Measurements from ENCODE around the gene TBC1D5. TPM values are rescaled to one million over a fixed set of nuclear protein-coding genes. Genes with fewer than 3 reads are reported as not detected.

TBC1D5 gene
- total and polyA plus RNA-seq, 2 of the 8 experiments (the other 6 are each of a cell fraction or from before 2014, with no cell fraction given) = 11.0 to 22.9 TPM

GRCh38 chr3:17542591-17542990 lies 199.8 kb downstream of the TBC1D5 start:
- H4K5ac ChIP-seq (ENCODE audit: insufficient read length, low read depth, low read length) = no peak overlapping the region
- POLR2A ChIA-PET (ENCODE audit: partially characterized antibody) = no interaction called here
- H2BK15ac ChIP-seq (ENCODE audit: low read length) = no peak overlapping the region
- H2AFZ ChIP-seq (ENCODE audit: low read length) = no peak overlapping the region
- no peak overlapping the region for H3K9ac ChIP-seq (replicated peaks in 1 of 4; ENCODE audit: extremely low read depth in 1 of 4, low read depth in 3 of 4, low read length in 3 of 4)
- peaks cover 0 to 6% (median 3%) of the 10 kb centered on the region in 4 experiments; a peak in 2 of 7 replicates for H3K4me1 ChIP-seq (replicated peaks in 1 of 4; ENCODE audit: control insufficient read depth in 3 of 4, insufficient read depth in 4 of 4, low read length in 3 of 4)
- no peak overlapping the region for H3K4me3 ChIP-seq (ENCODE audit: extremely low read depth in 1 of 4, insufficient read depth in 2 of 4, low read depth in 3 of 4, low read length in 4 of 4)
- no peaks in the 10 kb centered on the region for H4K20me1 ChIP-seq (replicated peaks in 1 of 2; ENCODE audit: control insufficient read depth in 1 of 2, insufficient read depth in 2 of 2, low read length in 2 of 2)
- H2AK5ac ChIP-seq (ENCODE audit: low read depth, low read length) = no peak overlapping the region
- no peak overlapping the region for H2BK5ac ChIP-seq (ENCODE audit: low read depth, low read length)
- no peaks in the 10 kb centered on the region for H3K79me2 ChIP-seq (ENCODE audit: control insufficient read depth in 1 of 2, insufficient read depth in 2 of 2, low read length in 2 of 2)
- no peaks in the 10 kb centered on the region for H3K27me3 ChIP-seq (replicated peaks in 1 of 4; ENCODE audit: control insufficient read depth in 3 of 4, extremely low read depth in 1 of 4, insufficient read depth in 3 of 4, low read length in 3 of 4)
- H3K14ac ChIP-seq (ENCODE audit: insufficient read length) = no peak overlapping the region
- FAIRE-seq (no peak), DNase-seq (ENCODE audit: low read depth in 1 of 2, low spot score in 2 of 2) (no peak)
- H2BK120ac ChIP-seq (replicated peaks; ENCODE audit: low read depth, low read length) = no peak overlapping the region
- no peaks in the 10 kb centered on the region for H3K23me2 ChIP-seq (ENCODE audit: low read depth, low read length)
- H3K9me3 ChIP-seq (ENCODE audit: insufficient read depth in 2 of 2, low read depth in 1 of 2, low read length in 1 of 2) = 0 out of 4 replicates have a peak, but pooled peaks cover 0 to 4% of the 10 kb centered on the region in 2 experiments
- H3K23ac ChIP-seq (ENCODE audit: insufficient read length) = no peak overlapping the region
- no peak overlapping the region for H4K91ac ChIP-seq (replicated peaks; ENCODE audit: insufficient read length, low read length)
- TF ChIP-seq TAF1 (IDR thresholded peaks at IDR 0.05; ENCODE audit: low read depth, low read length) = no peak
- TF ChIP-seq RAD21 (IDR thresholded peaks at IDR 0.05 in 1 of 2, conservative IDR thresholded peaks at IDR 0.05 in 1 of 2; ENCODE audit: low read depth in 2 of 2, low read length in 2 of 2) = no peak
- no peak for TF ChIP-seq POLR2A (IDR thresholded peaks at IDR 0.05; ENCODE audit: control extremely low read depth in 1 of 2, low read depth in 2 of 2, low read length in 2 of 2)
- no peaks in the 10 kb centered on the region for H3K36me3 ChIP-seq (ENCODE audit: control insufficient read depth in 2 of 4, insufficient read depth in 4 of 4, low read length in 3 of 4)
- H2BK20ac ChIP-seq (ENCODE audit: low read length) = no peak overlapping the region
- H4K8ac ChIP-seq (ENCODE audit: extremely low read depth, insufficient read depth, low read length) = no peak overlapping the region
- no peaks in the 10 kb centered on the region for H3K79me1 ChIP-seq (ENCODE audit: low read depth, low read length)
- H3K27ac ChIP-seq (ENCODE audit: low read depth, low read length) = no peak overlapping the region
- no peak overlapping the region for H3K18ac ChIP-seq (ENCODE audit: extremely low read depth, low read length)
- no peak overlapping the region for H2BK12ac ChIP-seq (ENCODE audit: low read depth, low read length)
- no peak overlapping the region for H3K4ac ChIP-seq (replicated peaks; ENCODE audit: insufficient read length, low read depth, low read length)
- no peak overlapping the region for H3K56ac ChIP-seq (replicated peaks; ENCODE audit: insufficient read length, low read depth, low read length)
- 81% methylated on average over 1 of the region's 1 CpG; no CpG with 5 or more reads in 1 of the 2 experiments for WGBS, 2 experiments (ENCODE audit: extremely low coverage in 1 of 2, insufficient coverage in 1 of 2, insufficient read length in 1 of 2, insufficient replicate concordance in 2 of 2, low coverage in 1 of 2, low lambda C conversion rate in 2 of 2, missing lambda C conversion rate in 1 of 2)
- no peak overlapping the region for H3K4me2 ChIP-seq (ENCODE audit: insufficient read depth in 1 of 2, low read depth in 2 of 2, low read length in 2 of 2)
- CTCF ChIA-PET (ENCODE audit: partially characterized antibody) = interaction anchor here (1.3 kb wide), 1 partner anchor 299 kb away, joined by 3 read pairs; no protein-coding TSS in a partner anchor
